SK-N-MC (cell line): ENCODE results near the gene PGLYRP3.

ENCODE experiments used
- DNase-seq: peaks from one replicate; pipeline ENCODE4 v3.0.0-alpha.2; 2011; ENCODE audit warnings: low read depth, low spot score
- H3K27ac ChIP-seq: fragments of 200-600 bp; sonication (generic); 2 replicates; pipeline ENCODE4 v1.5.1; 2016; ENCODE audit warnings: mixed run types
- H3K36me3 ChIP-seq: fragments of 200-600 bp; sonication (generic); 2 replicates; pipeline ENCODE4 v1.6.1; 2017; ENCODE audit warnings: antibody characterized with exemption, low read length, mixed read lengths; ENCODE audit not compliant: insufficient read depth
- H3K4me3 ChIP-seq: fragments of 200-600 bp; sonication (generic); 2 replicates; pipeline ENCODE4 v1.5.1; 2016
- H3K9ac ChIP-seq: fragments of 200-600 bp; sonication (generic); 2 replicates; pipeline ENCODE4 v1.8.0; 2017; ENCODE audit warnings: mixed run types, mixed read lengths; ENCODE audit not compliant: insufficient read length
- H3K9me3 ChIP-seq: fragments of 200-600 bp; sonication (generic); 2 replicates; pipeline ENCODE4 v1.6.1; 2017; ENCODE audit warnings: low read depth, mild to moderate bottlenecking, antibody characterized with exemption, low read length, moderate library complexity, mixed read lengths
- EZH2 ChIP-seq: fragments of 200-600 bp; sonication (generic); IDR thresholded peaks from one replicate; pipeline ENCODE4 v1.6.1; 2017; ENCODE audit warnings: antibody characterized with exemption
- FOXP2 ChIP-seq: optimal IDR thresholded peaks from 2 replicates; pipeline ENCODE3; 2011; ENCODE audit warnings: mild to moderate bottlenecking, moderate library complexity; ENCODE audit not compliant: insufficient read depth; ENCODE audit errors: extremely low read length, control extremely low read depth
- POLR2AphosphoS5 ChIP-seq: IDR thresholded peaks from 2 replicates; pipeline ENCODE4 v1.6.1; 2012; ENCODE audit warnings: mild to moderate bottlenecking, low read depth, low read length, borderline replicate concordance

The PGLYRP3 gene

GRCh38 chr1:153312570-153313186 is at the start of gene PGLYRP3:
Gene PGLYRP3, minus strand, starts transcription at chr1:153312952. Its CDS starts 2,287 bp downstream, at chr1:153310665.
- H3K27ac ChIP-seq, result no peak within 1 kb of the TSS
- no peaks in the 10 kb centered on the region for H3K36me3 ChIP-seq
- DNase-seq, result no peak
- no peaks in the 10 kb centered on the region for H3K9me3 ChIP-seq
- no peak within 1 kb of the TSS for H3K4me3 ChIP-seq
- no peak for TF ChIP-seq FOXP2
- TF ChIP-seq POLR2AphosphoS5, result no peak
- TF ChIP-seq EZH2, result no peak
- H3K9ac ChIP-seq, result no peak within 1 kb of the TSS

- H3K27ac ChIP-seq, result no peak overlapping the region
- no peaks in the 10 kb centered on the region for H3K9me3 ChIP-seq
- no peak for TF ChIP-seq FOXP2
- TF ChIP-seq EZH2, result no peak
- no peak for TF ChIP-seq POLR2AphosphoS5
- H3K36me3 ChIP-seq, result no peaks in the 10 kb centered on the region
- H3K4me3 ChIP-seq, result no peak overlapping the region
- no peak overlapping the region for H3K9ac ChIP-seq
- DNase-seq, result no peak
Observed at GRCh38 chr1:153362187-153362775, 49.5 kb upstream of the PGLYRP3 start.

- Histone ChIP-seq H3K27ac (no peak overlapping the region), H3K4me3 (no peak overlapping the region), H3K9me3 (no peaks in the 10 kb centered on the region), H3K9ac (no peak overlapping the region), H3K36me3 (no peaks in the 10 kb centered on the region)
- no peak for DNase-seq
- TF ChIP-seq POLR2AphosphoS5 (no peak), FOXP2 (no peak), EZH2 (no peak)
Observed at GRCh38 chr1:153361480-153362109, 48.8 kb upstream of the PGLYRP3 start.

- no peak overlapping the region for H3K9ac ChIP-seq
- TF ChIP-seq EZH2 (no peak), POLR2AphosphoS5 (no peak), FOXP2 (no peak)
Observed at GRCh38 chr1:153360592-153361479, 48.1 kb upstream of the PGLYRP3 start.

GRCh38 chr1:153360190-153360589 is 47.4 kb upstream of the PGLYRP3 start:
- Histone ChIP-seq H3K4me3 (no peak overlapping the region), H3K36me3 (no peaks in the 10 kb centered on the region), H3K27ac (no peak overlapping the region), H3K9me3 (no peaks in the 10 kb centered on the region), H3K9ac (no peak overlapping the region)
- no peak for DNase-seq
- TF ChIP-seq EZH2, result no peak
- no peak for TF ChIP-seq FOXP2
- no peak for TF ChIP-seq POLR2AphosphoS5

More at GRCh38 chr1:153360592-153361479, 48.1 kb upstream of the PGLYRP3 start:
- H3K4me3 ChIP-seq, result no peak overlapping the region
- no peak for DNase-seq
- H3K36me3 ChIP-seq, result no peaks in the 10 kb centered on the region
- H3K9me3 ChIP-seq, result no peaks in the 10 kb centered on the region
- H3K27ac ChIP-seq, result no peak overlapping the region

- no peaks in the 10 kb centered on the region for H3K36me3 ChIP-seq
- H3K27ac ChIP-seq, result no peak overlapping the region
- DNase-seq, result no peak
- TF ChIP-seq EZH2, result no peak
- TF ChIP-seq FOXP2, result no peak
- TF ChIP-seq POLR2AphosphoS5, result no peak
- no peak overlapping the region for H3K4me3 ChIP-seq
- no peaks in the 10 kb centered on the region for H3K9me3 ChIP-seq
- H3K9ac ChIP-seq, result no peak overlapping the region
Observed at GRCh38 chr1:153359241-153359640, 46.5 kb upstream of the PGLYRP3 start.

- Histone ChIP-seq H3K27ac (no peak overlapping the region), H3K9ac (no peak overlapping the region), H3K9me3 (no peaks in the 10 kb centered on the region), H3K4me3 (no peak overlapping the region), H3K36me3 (no peaks in the 10 kb centered on the region)
- no peak for TF ChIP-seq EZH2
- TF ChIP-seq FOXP2, result no peak
- no peak for TF ChIP-seq POLR2AphosphoS5
- no peak for DNase-seq
Observed at GRCh38 chr1:153358691-153358975, 45.9 kb upstream of the PGLYRP3 start.
